ENCODE results near the gene FRS3. TPM values are rescaled to one million over a fixed set of nuclear protein-coding genes. Genes with fewer than 3 reads are reported as not detected.
A peak's percentile ranks its signal among the peaks of the same experiment; 100 is the strongest.

Gene FRS3
- total and polyA plus RNA-seq, 2 of the 13 experiments (the other 11 are each of a cell fraction or from before 2014, with no cell fraction given) = 3.0 to 7.4 TPM

DNA sequence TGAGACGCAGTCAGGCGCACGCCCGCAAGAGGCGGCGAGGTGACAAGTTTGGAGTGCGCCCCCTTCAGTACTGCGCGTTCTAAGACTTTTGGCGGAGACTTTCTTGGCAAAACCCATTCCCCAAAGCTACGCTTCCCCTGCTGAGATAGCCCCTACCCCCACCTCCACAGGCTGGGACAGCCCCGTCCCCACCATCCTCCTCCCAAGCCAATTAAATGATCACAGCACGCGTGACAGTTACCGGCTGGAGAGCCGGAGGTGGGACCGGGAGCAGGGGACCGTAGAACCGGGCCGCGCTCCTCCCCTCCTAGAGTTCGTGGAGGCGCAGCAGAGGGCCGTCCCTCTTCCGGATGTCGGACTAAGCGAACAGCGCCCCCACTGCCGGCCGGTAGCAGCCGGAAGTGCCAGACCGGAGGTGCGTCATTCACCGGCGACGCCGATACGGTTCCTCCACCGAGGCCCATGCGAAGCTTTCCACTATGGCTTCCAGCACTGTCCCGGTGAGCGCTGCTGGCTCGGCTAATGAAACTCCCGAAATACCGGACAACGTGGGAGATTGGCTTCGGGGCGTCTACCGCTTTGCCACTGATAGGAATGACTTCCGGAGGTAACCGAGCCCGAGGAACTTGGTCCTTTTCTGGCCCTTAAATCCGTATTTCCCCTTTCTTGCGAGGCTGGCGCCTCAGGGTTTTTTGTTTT, 7.7 kb upstream of the FRS3 start, which contains the start of gene TOMM6 (continued):
- TF ChIP-seq, protein P1, sequence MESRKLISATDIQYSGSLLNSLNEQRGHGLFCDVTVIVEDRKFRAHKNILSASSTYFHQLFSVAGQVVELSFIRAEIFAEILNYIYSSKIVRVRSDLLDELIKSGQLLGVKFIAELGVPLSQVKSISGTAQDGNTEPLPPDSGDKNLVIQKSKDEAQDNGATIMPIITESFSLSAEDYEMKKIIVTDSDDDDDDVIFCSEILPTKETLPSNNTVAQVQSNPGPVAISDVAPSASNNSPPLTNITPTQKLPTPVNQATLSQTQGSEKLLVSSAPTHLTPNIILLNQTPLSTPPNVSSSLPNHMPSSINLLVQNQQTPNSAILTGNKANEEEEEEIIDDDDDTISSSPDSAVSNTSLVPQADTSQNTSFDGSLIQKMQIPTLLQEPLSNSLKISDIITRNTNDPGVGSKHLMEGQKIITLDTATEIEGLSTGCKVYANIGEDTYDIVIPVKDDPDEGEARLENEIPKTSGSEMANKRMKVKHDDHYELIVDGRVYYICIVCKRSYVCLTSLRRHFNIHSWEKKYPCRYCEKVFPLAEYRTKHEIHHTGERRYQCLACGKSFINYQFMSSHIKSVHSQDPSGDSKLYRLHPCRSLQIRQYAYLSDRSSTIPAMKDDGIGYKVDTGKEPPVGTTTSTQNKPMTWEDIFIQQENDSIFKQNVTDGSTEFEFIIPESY (CRISPR knock-in tag; IDR thresholded peaks at IDR 0.05) = peak; percentile 83
- TF ChIP-seq SNAPC2 (CRISPR knock-in tag; IDR thresholded peaks at IDR 0.05) (no peak), SOX6 (IDR thresholded peaks at IDR 0.05) (no peak), SOX6 (CRISPR knock-in tag; IDR thresholded peaks at IDR 0.05) (peak; percentile 73), ZNF7 (CRISPR knock-in tag; IDR thresholded peaks at IDR 0.05) (peak; percentile 5; the same call in 1 of the 2 replicates), SUZ12 (IDR thresholded peaks at IDR 0.05; ENCODE audit: low read depth, low read length) (no peak), KDM4B (CRISPR knock-in tag; IDR thresholded peaks at IDR 0.05) (peak; percentile 98), ZNF343 (CRISPR knock-in tag; IDR thresholded peaks at IDR 0.05) (no peak), TOPORS (CRISPR knock-in tag; IDR thresholded peaks at IDR 0.05) (peak; percentile 82), ZNF34 (CRISPR knock-in tag; IDR thresholded peaks at IDR 0.05; ENCODE audit: borderline replicate concordance) (no peak), GLI4 (CRISPR knock-in tag; IDR thresholded peaks at IDR 0.05; ENCODE audit: borderline replicate concordance) (no peak), SRSF1 (optimal IDR thresholded peaks at IDR 0.05; ENCODE audit: low read depth, low read length) (no peak), ZNF460 (CRISPR knock-in tag; IDR thresholded peaks at IDR 0.05; ENCODE audit: borderline replicate concordance) (no peak; the same call in 1 of the 2 replicates), ZNF264 (CRISPR knock-in tag; IDR thresholded peaks at IDR 0.05) (no peak; the same call in 1 of the 2 replicates), NFE2L1 (CRISPR knock-in tag; IDR thresholded peaks at IDR 0.05; ENCODE audit: borderline replicate concordance) (no peak), MEIS1 (CRISPR knock-in tag; IDR thresholded peaks at IDR 0.05; ENCODE audit: borderline replicate concordance) (peak; percentile 59; the same call in 1 of the 2 replicates)
- TF ChIP-seq, protein P2, sequence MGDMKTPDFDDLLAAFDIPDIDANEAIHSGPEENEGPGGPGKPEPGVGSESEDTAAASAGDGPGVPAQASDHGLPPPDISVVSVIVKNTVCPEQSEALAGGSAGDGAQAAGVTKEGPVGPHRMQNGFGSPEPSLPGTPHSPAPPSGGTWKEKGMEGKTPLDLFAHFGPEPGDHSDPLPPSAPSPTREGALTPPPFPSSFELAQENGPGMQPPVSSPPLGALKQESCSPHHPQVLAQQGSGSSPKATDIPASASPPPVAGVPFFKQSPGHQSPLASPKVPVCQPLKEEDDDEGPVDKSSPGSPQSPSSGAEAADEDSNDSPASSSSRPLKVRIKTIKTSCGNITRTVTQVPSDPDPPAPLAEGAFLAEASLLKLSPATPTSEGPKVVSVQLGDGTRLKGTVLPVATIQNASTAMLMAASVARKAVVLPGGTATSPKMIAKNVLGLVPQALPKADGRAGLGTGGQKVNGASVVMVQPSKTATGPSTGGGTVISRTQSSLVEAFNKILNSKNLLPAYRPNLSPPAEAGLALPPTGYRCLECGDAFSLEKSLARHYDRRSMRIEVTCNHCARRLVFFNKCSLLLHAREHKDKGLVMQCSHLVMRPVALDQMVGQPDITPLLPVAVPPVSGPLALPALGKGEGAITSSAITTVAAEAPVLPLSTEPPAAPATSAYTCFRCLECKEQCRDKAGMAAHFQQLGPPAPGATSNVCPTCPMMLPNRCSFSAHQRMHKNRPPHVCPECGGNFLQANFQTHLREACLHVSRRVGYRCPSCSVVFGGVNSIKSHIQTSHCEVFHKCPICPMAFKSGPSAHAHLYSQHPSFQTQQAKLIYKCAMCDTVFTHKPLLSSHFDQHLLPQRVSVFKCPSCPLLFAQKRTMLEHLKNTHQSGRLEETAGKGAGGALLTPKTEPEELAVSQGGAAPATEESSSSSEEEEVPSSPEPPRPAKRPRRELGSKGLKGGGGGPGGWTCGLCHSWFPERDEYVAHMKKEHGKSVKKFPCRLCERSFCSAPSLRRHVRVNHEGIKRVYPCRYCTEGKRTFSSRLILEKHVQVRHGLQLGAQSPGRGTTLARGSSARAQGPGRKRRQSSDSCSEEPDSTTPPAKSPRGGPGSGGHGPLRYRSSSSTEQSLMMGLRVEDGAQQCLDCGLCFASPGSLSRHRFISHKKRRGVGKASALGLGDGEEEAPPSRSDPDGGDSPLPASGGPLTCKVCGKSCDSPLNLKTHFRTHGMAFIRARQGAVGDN (CRISPR knock-in tag; IDR thresholded peaks at IDR 0.05) = peak; percentile 85
- TF ChIP-seq, protein P3, sequence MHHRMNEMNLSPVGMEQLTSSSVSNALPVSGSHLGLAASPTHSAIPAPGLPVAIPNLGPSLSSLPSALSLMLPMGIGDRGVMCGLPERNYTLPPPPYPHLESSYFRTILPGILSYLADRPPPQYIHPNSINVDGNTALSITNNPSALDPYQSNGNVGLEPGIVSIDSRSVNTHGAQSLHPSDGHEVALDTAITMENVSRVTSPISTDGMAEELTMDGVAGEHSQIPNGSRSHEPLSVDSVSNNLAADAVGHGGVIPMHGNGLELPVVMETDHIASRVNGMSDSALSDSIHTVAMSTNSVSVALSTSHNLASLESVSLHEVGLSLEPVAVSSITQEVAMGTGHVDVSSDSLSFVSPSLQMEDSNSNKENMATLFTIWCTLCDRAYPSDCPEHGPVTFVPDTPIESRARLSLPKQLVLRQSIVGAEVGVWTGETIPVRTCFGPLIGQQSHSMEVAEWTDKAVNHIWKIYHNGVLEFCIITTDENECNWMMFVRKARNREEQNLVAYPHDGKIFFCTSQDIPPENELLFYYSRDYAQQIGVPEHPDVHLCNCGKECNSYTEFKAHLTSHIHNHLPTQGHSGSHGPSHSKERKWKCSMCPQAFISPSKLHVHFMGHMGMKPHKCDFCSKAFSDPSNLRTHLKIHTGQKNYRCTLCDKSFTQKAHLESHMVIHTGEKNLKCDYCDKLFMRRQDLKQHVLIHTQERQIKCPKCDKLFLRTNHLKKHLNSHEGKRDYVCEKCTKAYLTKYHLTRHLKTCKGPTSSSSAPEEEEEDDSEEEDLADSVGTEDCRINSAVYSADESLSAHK (CRISPR knock-in tag; IDR thresholded peaks at IDR 0.05; ENCODE audit: borderline replicate concordance) = no peak
- TF ChIP-seq, protein P4, sequence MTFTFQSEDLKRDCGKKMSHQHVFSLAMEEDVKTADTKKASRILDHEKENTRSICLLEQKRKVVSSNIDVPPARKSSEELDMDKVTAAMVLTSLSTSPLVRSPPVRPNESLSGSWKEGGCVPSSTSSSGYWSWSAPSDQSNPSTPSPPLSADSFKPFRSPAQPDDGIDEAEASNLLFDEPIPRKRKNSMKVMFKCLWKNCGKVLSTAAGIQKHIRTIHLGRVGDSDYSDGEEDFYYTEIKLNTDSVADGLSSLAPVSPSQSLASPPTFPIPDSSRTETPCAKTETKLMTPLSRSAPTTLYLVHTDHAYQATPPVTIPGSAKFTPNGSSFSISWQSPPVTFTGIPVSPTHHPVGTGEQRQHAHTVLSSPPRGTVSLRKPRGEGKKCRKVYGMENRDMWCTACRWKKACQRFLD (CRISPR knock-in tag; IDR thresholded peaks at IDR 0.05; ENCODE audit: borderline replicate concordance) = no peak
